Suppressor macrophage (primary cell): ENCODE measurements around the gene TNFAIP2.

Experiments
- DNase-seq, 4 experiments: peaks; one replicate each; pipeline ENCODE4 v3.0.0-alpha.2; 2020 to 2022
- total RNA-seq, 17 experiments: gene quantifications; one replicate each; lab custom pipeline; 2026; ENCODE audit warnings: mixed read lengths in 6 of 17, inconsistent platforms in 3 of 17; lab: John Stamatoyannopoulos, UW

Gene TNFAIP2
- 149 to 9,020 (median 553) reads per million in 17 experiments for total RNA-seq

GRCh38 chr14:103122947-103123633, at the start of gene TNFAIP2:
TNFAIP2 (plus strand) TSS chr14:103123461; CDS start chr14:103126458, 2,997 bp downstream.
- DNase-seq = peak; percentile 82 to 95 (median 89)

DNA sequence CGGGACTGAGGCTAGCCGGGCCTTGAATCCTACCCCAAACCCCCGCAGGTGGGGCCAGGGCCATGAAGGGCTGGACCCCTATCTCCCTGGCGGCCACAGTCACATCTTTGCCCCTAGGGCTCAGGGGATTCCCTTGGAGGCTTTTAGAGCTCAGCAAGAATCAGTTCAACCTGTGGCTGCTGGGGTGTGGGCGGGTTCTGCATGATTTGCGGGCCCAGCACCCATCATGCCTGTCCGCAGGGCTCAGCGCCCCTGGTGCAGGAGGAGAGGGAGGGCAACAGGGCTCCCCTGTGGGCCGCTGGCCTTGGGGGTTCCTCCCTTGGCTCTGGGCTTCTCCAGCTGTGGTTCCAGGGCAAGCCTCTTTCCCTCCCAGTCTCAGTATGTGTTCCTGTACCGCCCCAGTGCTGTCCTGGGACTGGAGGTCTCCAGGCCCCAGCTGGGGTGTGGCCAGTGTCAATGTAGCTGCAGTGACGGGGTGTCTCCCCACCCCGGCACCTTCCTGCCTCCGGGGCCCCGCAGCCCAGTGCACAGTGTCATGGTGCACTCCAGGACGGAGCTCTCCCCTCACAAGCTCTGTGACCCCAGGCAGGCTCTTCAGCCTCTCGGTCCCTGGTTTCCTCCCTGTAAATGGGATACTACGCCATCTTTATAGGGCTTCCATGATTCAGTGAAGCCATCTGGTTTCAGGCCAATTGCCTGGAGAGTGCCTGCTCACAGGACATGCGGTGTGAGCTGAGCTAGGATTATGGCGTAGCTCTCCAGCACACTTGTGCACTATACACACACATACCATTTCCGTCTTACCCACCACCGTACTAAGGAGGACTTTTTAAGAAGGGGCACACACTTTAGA, 49.2 kb upstream of the TNFAIP2 start:
- DNase-seq = no peak

- peak; percentile 90 to 96 (median 94) for DNase-seq
Measured at GRCh38 chr14:103074729-103075367, 48.4 kb upstream of the TNFAIP2 start.

DNA sequence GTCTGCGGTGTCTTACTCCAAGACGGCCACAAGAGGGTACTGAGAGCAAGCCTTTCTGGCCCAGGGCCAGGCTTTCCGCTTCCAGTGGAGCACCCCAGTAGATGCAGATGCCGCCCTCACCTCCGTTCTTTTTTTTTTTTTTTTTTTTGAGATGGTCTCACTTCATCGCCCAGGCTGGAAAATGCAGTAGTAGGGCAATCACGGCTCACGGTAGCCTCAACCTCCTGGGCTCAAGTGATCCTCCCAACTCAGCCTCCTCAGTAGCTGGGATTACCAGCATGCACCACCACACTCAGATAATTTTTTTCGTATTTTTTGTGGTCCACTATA, 44.9 kb upstream of the TNFAIP2 start:
- peak; percentile 85 to 93 (median 90) for DNase-seq

- DNase-seq = no peak
Measured at GRCh38 chr14:103078860-103079587, 44.2 kb upstream of the TNFAIP2 start.

- no peak for DNase-seq
Measured at GRCh38 chr14:103081951-103082350, 41.3 kb upstream of the TNFAIP2 start.

GRCh38 chr14:103084021-103084919, 39.0 kb upstream of the TNFAIP2 start, which contains the start of gene LBHD2:
LBHD2 (plus strand) TSS chr14:103084210; CDS start chr14:103086013, 1,803 bp downstream.
- peak in 1 of 4 experiments; percentile 50 for DNase-seq

DNA sequence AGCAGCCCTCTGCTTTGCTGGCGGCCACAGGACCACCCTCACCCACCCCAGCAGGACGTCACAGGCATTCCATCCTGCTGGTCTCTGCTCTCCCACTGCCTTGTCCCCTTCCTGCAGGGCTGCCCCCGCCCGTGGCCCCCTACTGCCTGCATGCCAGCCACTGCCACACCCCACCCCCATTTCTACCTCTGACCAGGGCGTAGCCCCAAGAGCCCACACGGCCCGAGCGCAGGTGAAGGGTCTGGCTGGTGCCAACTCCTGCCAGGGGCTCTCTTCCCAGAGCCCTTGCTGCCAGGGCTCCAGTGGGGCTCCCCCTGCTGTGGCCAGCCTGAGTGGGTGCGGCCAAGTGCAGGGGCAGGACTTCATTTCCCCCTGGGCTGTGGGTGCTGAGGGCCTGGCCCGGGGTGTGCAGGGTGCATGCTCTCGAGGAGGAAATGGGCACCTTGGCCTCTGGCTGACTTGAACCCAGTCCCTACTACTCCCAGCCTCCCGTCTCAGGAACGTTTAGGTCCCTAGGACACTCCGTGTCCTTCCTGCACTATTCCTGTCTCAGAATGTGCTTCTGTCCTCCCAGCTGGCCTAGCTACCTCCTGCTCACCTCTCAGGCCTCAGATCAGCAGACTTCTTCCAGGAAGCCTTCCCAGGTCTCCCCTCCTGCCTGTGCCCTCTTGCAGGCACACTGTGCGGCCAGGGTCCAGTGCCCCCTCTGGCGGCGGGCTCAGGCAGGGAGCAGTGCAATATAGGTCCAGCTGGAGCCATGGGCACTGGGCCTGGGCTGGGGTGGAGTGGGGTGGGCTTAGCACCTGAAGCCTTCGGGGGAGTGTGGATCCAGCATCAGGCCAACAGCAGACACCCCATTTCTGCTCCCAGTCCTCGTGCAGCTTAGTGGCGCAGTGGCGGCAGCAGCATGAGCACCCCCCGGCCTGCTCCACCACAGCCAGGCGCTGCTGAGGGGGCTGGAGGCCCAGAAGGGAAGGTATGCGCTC, 37.9 kb upstream of the TNFAIP2 start:
- no peak for DNase-seq

GRCh38 chr14:103086771-103087342, 36.4 kb upstream of the TNFAIP2 start:
- no peak for DNase-seq

DNA sequence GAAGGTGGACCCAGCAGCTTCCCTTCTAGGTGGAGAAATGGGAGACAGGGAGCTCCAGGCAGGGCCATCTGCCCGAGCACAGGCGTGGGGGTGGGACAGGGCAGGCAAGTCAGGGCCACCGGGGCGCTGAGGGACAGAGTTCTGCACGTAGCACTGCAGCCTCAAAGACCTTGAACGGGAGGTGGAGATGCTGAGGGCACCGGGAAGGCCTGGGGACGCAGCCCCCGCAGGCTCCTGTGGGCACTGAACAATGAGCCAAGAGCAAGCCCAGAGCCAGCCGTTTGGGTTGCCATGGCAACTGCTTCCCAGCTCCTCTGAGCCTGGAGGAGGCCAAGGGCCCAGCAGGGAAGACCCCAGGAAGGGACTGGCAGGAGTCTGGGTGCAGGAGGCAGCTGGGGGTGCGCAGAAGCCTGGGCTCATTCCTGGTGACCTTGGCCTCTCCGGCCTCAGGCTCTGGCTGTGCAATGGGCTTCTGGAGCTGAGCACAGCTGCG, 35.9 kb upstream of the TNFAIP2 start:
- no peak for DNase-seq

- no peak for DNase-seq
Measured at GRCh38 chr14:103088921-103089320, 34.3 kb upstream of the TNFAIP2 start.

GRCh38 chr14:103089386-103090335, 33.6 kb upstream of the TNFAIP2 start:
- peak in 1 of 4 experiments; percentile 6 for DNase-seq

DNA sequence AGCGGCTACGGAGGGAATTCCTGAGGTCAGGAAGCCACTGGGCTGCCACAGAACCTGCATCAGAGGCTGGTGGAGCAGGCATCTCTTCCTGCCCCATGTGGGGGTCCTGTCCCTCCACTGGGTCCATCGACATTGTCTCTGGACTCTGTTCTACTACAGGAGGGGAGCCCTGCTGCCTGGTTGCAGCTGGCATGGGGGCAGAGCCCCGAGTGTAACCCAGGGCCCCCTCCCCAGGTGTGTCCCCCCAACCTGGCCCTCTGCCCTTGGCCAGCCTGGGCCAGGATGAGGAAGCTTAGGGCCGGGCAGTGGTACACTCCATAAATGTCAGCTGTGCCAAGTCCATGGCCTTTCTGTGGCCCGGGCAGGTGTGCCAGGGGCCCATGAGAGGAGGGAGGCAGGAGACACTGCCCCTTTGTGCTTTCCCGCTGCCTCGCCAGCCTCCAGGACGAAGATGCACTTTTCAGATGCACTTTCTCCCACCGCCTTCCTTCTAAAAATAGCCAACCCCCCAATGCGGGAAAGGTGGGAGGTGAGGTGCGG, 32.7 kb upstream of the TNFAIP2 start:
- no peak for DNase-seq

DNA sequence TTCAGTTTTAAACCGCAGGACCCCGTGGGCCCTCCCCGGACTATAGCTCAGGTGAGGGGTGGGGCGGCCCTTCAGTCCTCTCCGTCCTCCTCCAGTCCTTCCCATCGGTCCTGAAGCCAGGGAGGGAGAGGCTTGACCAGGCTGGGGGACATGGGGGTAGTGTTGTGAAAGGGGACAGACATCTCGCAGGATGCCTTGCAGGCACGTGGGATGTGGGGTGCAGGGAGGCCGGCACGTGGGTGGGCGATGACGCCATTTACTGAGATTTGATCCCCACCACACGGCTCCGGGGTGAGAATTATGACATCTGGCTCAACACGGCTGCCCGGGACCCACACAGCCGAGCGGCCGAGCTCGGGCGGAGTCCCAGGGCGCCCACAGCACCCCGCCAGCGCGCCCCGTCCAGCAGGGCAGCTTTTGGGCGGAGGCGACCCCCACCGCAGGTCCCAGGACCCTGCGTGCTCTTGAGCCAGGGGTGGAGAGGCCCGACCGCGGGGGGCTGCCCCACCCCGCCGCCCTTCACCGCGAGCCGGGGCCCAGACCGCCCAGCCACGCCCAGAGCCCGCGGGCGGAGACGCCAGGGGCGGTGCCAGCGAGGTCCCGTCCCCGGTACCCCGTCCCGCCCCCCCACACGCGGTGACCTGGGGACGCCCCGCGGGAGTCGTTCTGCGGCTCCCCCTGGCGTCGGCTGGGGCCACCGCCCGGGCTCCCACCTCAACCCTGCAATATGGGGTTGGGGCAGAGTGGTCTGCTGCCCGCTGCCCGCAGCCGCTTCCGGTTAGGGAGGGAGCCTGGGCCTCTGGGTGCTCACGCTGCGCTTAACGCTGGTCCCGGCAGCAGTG, 32.0 kb upstream of the TNFAIP2 start:
- peak; percentile 61 to 87 (median 72) for DNase-seq

- no peak for DNase-seq
Measured at GRCh38 chr14:103091883-103092222, 31.4 kb upstream of the TNFAIP2 start.

DNA sequence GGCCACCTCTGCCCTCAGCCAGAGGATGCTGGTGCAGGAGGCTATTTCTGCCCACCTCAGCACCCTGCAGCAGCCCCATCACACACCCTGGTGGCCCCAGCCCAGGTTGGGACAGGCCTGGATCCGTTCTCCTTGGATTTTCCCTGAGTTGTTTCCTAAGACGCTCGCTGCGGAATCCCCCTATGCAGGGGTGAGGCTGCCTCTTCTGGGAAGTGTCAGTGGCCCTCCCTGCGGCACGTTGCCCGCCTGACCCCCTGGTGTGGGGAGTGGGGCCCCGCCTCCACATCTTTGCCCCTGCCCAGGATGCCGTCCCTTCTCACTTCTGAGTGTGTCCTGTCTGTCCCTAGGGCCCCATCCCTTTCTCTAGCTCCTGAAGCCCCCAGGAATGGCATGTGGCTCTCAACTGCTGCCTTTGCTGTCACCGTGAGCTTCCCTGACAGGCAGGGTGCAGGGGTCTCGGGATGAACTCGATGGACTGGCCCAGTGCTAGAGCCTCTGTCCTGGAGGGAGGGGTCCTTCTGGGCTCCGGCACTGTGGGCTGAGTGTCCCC, 29.3 kb upstream of the TNFAIP2 start:
- DNase-seq = no peak
